SKM-1 treated with dmso at 0.1 percent for 144 hours (cell line): ENCODE results near the gene ACY1.

Source experiments
- DNase-seq: peaks from one replicate; lab custom pipeline; 2025; ENCODE audit not compliant: unreplicated experiment; lab: John Stamatoyannopoulos, UW

The ACY1 gene

DNA sequence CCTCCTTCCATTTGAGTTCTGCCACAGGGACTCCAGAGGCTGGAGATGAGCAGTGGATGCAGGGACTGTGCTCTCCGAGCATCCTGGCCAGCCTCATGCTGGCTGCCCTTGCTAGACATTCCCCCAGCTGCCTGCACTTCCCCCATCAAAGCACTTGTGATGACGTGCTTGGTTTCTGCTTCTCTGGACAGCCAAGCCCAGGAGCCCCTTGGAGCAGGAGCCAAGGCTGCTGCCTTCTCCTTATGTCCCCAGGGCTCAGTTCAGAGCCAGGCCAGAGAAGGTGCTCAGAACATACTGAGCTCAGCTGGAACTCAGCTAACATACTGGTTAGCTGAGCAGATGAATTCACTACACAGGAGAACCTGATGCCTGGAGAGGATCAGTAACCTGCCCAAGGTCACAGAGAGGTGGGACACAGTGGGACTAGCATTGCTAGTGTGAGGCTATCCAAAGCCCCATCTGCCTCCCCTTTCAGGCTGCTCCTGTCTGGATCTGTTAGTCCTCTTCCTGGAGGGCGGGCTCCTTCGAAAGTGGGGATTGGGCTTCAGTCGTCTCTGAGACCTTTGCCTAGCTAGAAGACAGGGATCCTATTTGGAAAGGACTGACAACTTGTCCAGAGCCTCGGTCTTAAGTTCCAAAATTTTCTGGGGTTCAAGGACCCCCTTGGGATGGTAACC is 20.3 kb upstream of the ACY1 start:
- DNase-seq = no peak

GRCh38 chr3:51963951-51964451 is 19.3 kb upstream of the ACY1 start:
- DNase-seq = no peak

- DNase-seq = no peak
Measured at GRCh38 chr3:51964521-51964920, 18.8 kb upstream of the ACY1 start.

- DNase-seq = no peak
Measured at GRCh38 chr3:51966016-51966415, 17.3 kb upstream of the ACY1 start.

DNA sequence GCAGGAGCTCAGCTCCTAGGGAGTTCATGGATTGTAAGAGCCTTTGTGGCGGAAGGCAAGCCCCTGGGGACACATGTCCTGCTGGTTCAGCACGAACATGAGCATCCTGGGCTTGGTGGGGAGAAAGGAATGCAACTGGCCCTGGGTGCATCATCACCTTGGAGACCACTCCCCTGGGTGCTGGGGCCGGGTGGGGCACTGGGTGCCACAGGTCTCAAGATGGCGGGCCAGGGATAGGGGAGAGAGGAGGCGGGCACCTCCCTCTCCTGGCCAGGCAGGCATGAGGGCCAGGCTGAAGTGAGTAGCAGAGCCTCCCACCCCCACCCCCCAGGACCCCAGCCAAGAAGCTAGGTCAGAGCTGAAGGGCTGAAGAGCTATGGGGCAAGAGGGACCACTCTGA is 16.8 kb upstream of the ACY1 start:
- no peak for DNase-seq

GRCh38 chr3:51966922-51967383 is 16.4 kb upstream of the ACY1 start:
- no peak for DNase-seq

DNA sequence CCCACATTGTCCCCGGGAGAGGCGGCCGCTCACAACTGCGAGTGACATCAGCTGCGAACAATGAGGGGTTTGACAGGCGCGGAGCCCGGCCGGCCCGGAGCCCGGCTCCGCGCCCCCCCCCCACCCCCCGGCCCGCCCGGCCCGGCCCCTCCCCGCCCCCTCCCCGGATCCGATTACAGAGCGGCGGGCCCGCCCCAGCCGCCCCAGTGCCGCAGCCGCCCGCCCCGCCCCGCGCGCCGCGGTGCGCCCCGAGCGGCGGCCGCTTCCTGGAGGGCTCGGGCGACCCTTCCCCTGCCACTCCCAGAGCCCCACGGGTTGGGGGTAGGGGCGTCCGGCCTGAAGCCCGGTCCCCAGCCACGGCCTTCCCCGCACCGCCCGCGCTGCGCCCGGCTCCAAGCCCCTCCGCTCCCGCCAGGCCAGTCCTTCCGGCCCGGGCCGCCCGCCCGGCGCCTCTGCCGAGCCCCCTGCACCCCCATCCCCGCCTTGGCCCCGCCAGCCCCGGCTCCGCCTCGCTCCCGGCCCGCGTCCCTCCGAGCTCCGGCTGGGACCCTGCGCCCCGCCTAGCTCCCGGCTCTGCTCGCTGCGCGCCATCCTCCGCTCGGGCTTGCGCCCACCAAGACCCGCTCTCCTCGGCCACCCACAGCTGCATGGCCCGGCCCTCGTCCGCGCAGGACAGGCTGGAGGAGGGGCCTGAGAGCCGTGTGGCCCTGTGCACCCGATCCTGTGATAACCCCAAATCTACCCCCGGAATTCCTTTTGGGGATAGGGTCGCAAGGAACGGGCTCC is 15.8 kb upstream of the ACY1 start, which contains the start of gene PCBP4:
Gene PCBP4 (minus strand): TSS at position 71 of the 786 bp plus-strand sequence. CDS start 6,214 bp downstream, outside the sequence.
- no peak for DNase-seq

- DNase-seq = no peak
Measured at GRCh38 chr3:51968170-51968775, 15.1 kb upstream of the ACY1 start.

DNA sequence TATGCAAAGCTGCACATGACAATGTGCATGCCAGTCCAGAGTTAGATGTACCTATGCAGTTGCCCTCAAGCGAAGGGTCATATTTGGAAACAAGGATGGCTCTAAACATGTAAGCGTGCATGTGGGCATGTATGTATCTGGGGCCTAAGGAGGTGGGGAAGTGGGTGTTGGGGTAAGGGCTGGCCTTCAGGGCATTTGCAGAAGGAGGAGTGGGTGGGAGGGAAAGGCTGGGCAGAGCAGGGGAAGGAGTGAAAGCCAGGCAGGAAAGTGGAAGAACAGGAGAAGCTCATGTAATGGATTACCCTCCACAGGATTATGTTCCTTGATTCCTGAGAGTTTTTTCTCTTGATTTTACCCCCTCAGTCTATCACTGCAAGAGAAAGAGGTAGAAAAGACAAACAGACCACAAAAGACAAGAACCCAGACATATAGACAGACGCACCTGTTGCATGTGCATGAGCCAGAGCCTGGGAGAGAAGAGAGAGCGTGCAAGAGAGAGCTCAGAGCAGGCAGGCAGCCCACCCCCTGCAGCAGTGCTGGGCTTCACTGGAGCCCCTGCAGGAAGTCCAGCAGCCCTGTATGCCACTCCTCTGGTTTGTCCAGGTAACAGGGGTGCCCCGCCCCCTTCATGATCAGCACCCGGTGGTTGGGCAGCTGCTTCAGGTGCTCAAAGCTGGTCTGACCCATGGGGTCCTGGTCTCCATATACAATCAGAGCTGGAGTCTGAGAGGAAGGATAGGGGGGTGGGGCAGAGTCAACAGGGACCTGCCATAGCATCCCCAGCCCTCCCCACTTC is 14.3 kb upstream of the ACY1 start:
- DNase-seq = no peak

DNA sequence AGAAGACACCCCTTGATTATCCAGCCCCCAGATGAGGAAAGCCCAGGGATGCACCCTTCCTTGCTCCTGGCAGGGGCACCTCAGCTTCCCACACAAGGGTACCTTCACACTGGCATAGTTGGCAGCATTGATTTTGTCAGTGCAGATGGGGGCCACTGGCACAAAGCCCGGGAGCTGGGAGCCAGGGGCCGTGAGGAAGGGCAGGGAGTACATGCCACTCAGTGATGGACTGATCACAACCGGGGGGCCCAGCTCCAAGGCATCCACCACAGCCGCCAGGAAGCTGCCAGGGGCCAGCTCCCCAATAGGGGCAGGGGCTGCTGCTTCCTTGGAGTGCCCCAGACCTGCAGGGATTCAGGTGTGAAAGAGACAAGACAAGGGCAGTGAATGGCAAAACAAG is 13.5 kb upstream of the ACY1 start:
- DNase-seq = no peak

DNA sequence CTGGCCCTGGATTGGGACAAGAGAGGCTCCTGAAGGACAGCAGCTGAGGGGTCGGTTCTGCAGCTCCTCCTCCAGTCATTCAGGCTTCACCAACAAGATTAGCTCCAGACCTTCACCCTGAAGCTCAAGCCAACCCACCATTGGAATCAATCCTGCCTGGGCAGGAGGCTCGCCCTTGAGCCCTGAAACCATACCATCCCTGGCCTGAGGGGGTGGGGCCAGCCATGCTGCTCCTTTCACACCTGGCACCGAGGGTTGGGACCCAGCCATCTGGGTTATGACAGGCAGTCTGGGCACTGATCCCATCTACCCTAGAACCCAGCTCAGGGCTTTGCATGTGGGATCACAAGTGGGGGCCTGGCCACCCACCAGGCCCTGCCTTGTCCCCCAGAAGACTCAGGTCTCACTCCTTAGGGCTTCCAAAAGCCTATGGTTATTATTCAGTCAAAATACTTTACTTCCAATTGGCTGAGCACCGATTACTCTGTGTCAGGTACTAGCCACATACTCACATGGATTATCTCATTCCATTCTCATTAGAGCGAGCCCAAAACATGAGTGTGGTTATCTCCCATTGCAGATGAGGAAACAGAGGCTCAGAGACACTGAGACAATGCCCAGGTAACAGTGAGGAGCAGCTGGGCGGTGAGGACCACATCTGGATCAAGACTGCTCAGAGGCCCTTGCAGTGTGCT is 12.6 kb upstream of the ACY1 start:
- no peak for DNase-seq

DNA sequence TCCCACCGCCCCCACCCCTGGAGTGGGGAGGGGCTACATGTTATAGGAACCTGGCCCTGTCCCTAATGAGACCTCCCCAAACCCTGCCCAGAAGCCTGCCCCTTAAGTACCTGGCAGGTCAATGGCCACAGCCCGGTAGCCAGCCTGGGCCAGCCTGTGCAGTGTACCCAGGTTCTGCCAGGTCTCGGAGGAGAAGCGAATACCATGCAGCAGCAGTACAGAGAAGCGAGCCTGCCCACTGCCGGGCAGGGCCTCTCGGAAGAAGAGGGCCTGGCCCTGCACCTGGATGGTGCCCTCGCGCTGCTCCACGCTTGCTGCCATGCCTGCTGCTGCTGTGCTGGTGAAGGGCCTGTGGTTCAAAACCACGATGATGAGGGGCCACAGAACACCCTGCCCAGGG is 12.0 kb upstream of the ACY1 start:
- no peak for DNase-seq

DNA sequence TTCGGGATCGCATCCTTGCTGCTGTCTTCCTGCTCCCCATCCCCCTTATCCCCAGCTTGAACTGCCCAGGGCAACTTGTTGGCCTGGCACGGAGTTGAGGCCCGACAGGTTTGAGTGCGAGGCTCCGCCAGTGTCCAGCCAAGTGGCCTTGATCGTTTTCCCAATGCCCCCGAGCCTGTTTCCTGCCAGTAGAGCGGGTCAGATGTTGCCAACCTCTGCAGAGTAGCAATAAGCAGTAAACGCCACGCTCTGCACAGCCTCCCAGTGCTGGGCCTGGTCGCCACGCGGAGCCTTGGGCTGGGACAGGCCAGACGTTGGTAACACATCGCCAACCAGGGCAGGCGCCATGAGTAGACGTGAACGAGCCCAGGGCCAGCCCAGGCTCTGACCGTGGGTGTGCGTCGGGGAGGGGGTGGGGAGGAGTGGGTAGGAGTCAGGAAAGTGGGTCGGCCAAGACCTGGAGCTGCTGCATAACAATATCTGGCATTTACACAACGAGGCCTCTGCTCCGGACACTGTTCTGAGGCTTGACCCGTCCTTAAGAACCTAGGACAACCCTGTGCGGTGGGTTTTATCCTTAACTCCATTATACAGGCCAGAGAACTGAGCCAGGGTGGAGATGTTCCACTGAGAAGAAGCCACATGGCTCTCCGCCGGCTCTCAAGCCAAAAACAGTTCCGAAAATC is 8.9 kb upstream of the ACY1 start:
- no peak for DNase-seq

DNA sequence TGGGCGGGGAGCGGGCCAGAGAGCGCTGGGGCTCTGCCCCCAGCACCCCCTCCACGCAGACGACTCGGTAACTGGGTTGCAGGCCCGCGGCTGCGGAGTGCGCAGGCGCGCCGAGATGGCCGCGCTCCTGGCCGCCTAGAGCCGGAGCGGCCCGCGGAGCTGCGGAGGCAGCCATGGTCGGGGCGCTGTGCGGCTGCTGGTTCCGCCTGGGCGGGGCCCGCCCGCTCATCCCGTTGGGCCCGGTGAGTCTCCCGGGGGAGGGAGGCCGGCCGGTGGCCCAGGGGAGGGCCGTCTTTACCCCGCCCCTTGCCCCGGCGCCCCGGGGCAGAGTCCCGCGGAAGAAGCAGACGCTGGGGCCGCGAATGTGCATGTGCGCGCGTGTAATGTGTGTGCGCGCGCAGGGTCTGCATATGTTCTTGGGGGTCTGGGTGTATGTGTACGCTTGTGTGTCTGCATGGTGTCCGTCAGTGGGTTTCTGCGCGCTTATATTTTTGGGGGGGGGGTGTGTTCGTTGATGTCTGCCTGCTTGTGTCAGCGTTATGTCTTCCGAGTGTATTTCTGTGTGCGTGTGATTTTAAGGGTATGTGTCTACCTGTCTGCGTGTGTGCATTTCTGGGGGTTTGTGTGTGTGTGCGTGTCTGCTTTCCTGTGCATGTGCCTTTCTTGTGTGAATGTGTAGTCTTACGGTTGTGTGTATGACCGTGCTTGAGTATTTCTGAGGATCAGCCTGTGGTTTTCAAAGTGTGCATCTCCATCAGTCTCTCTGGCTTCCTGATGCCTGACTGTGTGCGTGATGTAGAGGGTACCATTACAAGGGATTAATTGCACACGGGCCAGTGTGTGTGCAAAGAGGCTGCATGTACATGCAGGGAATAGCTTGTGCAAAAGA is 8.1 kb upstream of the ACY1 start, which contains the start of gene ABHD14A:
Gene ABHD14A (plus strand): TSS at position 102 of the 889 bp plus-strand sequence. CDS start 72 bp downstream, at position 174.
- peak; percentile 55 for DNase-seq

DNA sequence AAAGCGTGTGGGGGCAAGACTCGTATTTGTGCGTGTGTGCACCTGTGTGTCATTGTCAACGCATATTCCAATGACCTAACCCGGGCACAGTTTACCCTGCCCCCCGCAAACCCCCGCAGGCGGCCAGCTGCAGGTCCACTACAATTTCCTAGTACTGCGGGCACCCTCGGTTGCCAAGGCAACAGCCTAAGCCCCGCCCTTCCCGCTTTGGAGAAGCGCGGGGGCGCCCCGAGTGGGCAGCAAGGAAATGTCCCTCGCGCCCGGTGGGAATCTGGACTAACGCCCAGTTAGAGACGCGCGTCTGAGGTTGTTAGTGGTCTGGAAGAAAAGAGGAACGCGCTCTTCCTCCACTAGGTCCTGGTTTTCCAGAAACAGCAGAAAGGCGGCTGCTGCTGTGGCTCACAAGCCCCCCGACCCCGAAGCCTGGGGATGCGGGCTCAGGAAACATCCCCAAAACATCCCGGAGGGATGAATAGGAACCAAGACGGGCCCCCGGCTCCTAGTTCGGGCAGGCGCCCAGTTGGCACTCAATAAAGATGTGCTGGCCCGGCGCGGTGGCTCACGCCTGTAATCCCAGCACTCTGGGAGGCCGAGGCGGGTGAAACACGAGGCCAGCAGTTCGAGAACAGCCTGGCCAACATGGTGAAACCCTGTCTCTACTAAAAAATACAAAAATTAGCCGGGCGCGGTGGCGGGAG is 7.3 kb upstream of the ACY1 start:
- no peak for DNase-seq

GRCh38 chr3:51977446-51978142 is 5.7 kb upstream of the ACY1 start:
- no peak for DNase-seq

GRCh38 chr3:51978143-51978502 is 5.2 kb upstream of the ACY1 start:
- DNase-seq = no peak

- DNase-seq = no peak
Measured at GRCh38 chr3:51980253-51980652, 3.1 kb upstream of the ACY1 start.
